HepG2 (cell line): ENCODE results near the gene HDAC10. TPM values are rescaled to one million over a fixed set of nuclear protein-coding genes. Genes with fewer than 3 reads are reported as not detected.

Experiments
- ATAC-seq: fragments of 200-7000 bp; cut with Tn5 transposase; 3 replicates; pipeline ENCODE4 v1.9.1; 2020; ENCODE audit warnings: mild to moderate bottlenecking, moderate library complexity
- BruUV-seq: library from RNA; stranded (reverse); fragments of 400-500 nt; replicated peaks from 2 replicates; lab custom pipeline; 2021; lab: Mats Ljungman, UMichigan
- CTCF ChIA-PET: fragments of 300-600 bp; formaldehyde crosslinking; extraction: SDS; loops from one replicate; lab custom pipeline; 2021; ENCODE audit warnings: low total read pairs, inconsistent platforms, low intra/inter-chr PET ratio; lab: Yijun Ruan, JAX
- POLR2A ChIA-PET: fragments of 350-600 bp; sonication (Branson Sonifier 250); formaldehyde crosslinking; loops from one replicate; lab custom pipeline; 2020; ENCODE audit warnings: antibody characterized with exemption, inconsistent platforms; lab: Yijun Ruan, JAX
- DNase-seq: peaks from one replicate; pipeline ENCODE4 v3.0.0-alpha.2; 2015; ENCODE audit warnings: low spot score
- FAIRE-seq: peaks from 3 replicates; lab custom pipeline; 2011; peaks lifted over from hg19 to GRCh38; lab: Jason Lieb, UNC
- H2AFZ ChIP-seq: one replicate; pipeline ENCODE4 v1.6.1; 2011; ENCODE audit warnings: low read length, inconsistent platforms
- H3K27ac ChIP-seq: fragments of 300-600 bp; 3 replicates; pipeline ENCODE4 v1.8.0; 2011; ENCODE audit warnings: mixed run types, mild to moderate bottlenecking, mixed read lengths, low read length, inconsistent platforms; ENCODE audit not compliant: insufficient read depth; ENCODE audit errors: extremely low read length
- H3K27me3 ChIP-seq, 2 experiments: fragments of 200-600 bp in 1 of 2; 2 replicates in 1 of 2; 3 replicates in 1 of 2; pipeline versions ENCODE4 v1.6.0 to v1.8.0; 2011; ENCODE audit warnings: low read length in 2 of 2, mild to moderate bottlenecking in 2 of 2, moderate library complexity in 2 of 2, inconsistent platforms in 1 of 2; ENCODE audit not compliant: insufficient read depth in 2 of 2, control insufficient read depth in 1 of 2
- H3K36me3 ChIP-seq, 2 experiments: fragments of 200-600 bp in 1 of 2; replicated peaks in 1 of 2; 2 replicates in 1 of 2; 3 replicates in 1 of 2; pipeline versions ENCODE4 v1.5.1 to v1.8.0; 2011; ENCODE audit warnings: low read length in 2 of 2, inconsistent platforms in 1 of 2; ENCODE audit not compliant: insufficient read depth in 2 of 2, control insufficient read depth in 1 of 2
- H3K4me1 ChIP-seq: 2 replicates; pipeline ENCODE4 v1.5.1; 2012; ENCODE audit warnings: low read length, inconsistent platforms; ENCODE audit not compliant: insufficient read depth
- H3K4me2 ChIP-seq: 2 replicates; pipeline ENCODE4 v1.6.0; 2011; ENCODE audit warnings: low read depth, low read length, inconsistent platforms
- H3K4me3 ChIP-seq, 3 experiments: fragments of 200-600 bp in 1 of 3; sonication (generic), shearing (Covaris generic) in 1 of 3; replicated peaks in 1 of 3; 2 replicates each; pipeline ENCODE4 v1.5.1; 2011 to 2016; ENCODE audit warnings: low read length in 3 of 3, inconsistent platforms in 2 of 3, low read depth in 2 of 3, mild to moderate bottlenecking in 2 of 3, control low read depth in 1 of 3, mixed read lengths in 1 of 3; ENCODE audit not compliant: insufficient read depth in 1 of 3
- H3K79me2 ChIP-seq: one replicate; pipeline ENCODE4 v1.6.1; 2011; ENCODE audit warnings: low read length, inconsistent platforms; ENCODE audit not compliant: insufficient read depth
- H3K9ac ChIP-seq: 2 replicates; pipeline ENCODE4 v1.6.0; 2011; ENCODE audit warnings: mild to moderate bottlenecking, low read depth, low read length, inconsistent platforms; ENCODE audit not compliant: insufficient read depth
- H3K9me3 ChIP-seq: 2 replicates; pipeline ENCODE4 v1.5.1; 2012; ENCODE audit warnings: mild to moderate bottlenecking, low read length
- H4K20me1 ChIP-seq: 2 replicates; pipeline ENCODE4 v1.6.0; 2011; ENCODE audit warnings: inconsistent platforms, mild to moderate bottlenecking, low read length, moderate library complexity; ENCODE audit not compliant: insufficient read depth
- ADNP ChIP-seq: sonication (generic); formaldehyde crosslinking; IDR thresholded peaks from 2 replicates; pipeline ENCODE4 v1.4.0; 2020; ENCODE audit warnings: missing genetic modification reagents
- AGO2 ChIP-seq: fragments of 200-400 bp; formaldehyde crosslinking; optimal IDR thresholded peaks from 2 replicates; pipeline ENCODE3; 2017; ENCODE audit warnings: mild to moderate bottlenecking, low read depth, low read length, moderate library complexity
- ARNT ChIP-seq: fragments of 450-650 bp; IDR thresholded peaks from 2 replicates; pipeline ENCODE4 v1.6.1; 2017
- ELF4 ChIP-seq: sonication (generic); formaldehyde crosslinking; IDR thresholded peaks from 2 replicates; pipeline ENCODE4 v1.5.0; 2020; ENCODE audit warnings: missing genetic modification reagents, mild to moderate bottlenecking, moderate library complexity, borderline replicate concordance
- HMGXB3 ChIP-seq: sonication (generic); formaldehyde crosslinking; IDR thresholded peaks from 2 replicates; pipeline ENCODE4 v1.4.0; 2020; ENCODE audit warnings: missing genetic modification reagents, borderline replicate concordance
- IKZF5 ChIP-seq: IDR thresholded peaks from 2 replicates; pipeline ENCODE4 v1.6.1; 2018; ENCODE audit warnings: missing genetic modification reagents, mild to moderate bottlenecking, missing compliant biosample characterization
- MBD4 ChIP-seq: IDR thresholded peaks from 2 replicates; pipeline ENCODE4 v1.6.1; 2012; ENCODE audit warnings: low read length, inconsistent platforms, borderline replicate concordance
- MLLT10 ChIP-seq: sonication (generic); formaldehyde crosslinking; IDR thresholded peaks from 2 replicates; pipeline ENCODE4 v1.4.0; 2020; ENCODE audit warnings: missing genetic modification reagents
- MYPOP ChIP-seq: sonication (generic); formaldehyde crosslinking; IDR thresholded peaks from 2 replicates; pipeline ENCODE4 v1.8.1; 2023; ENCODE audit warnings: mild to moderate bottlenecking, moderate library complexity, missing genetic modification reagents
- SSRP1 ChIP-seq: IDR thresholded peaks from 2 replicates; pipeline ENCODE4 v1.6.1; 2016; ENCODE audit warnings: control low read depth
- TMF1 ChIP-seq: sonication (generic); formaldehyde crosslinking; IDR thresholded peaks from 2 replicates; pipeline ENCODE4 v1.8.1; 2022; ENCODE audit warnings: low read depth, missing genetic modification reagents
- WGBS: methylation state at CpG from one replicate; pipeline ENCODE4 v1.1.6; 2017; ENCODE audit warnings: low lambda C conversion rate; 5-methylcytosine and 5-hydroxymethylcytosine counted together
- in situ Hi-C: cut with HindIII; loops from 2 replicates; pipeline ENCODE4 v1.10.0; 2017; ENCODE audit warnings: low pct_unique_long_range_greater_than_20kb; ENCODE audit not compliant: extremely low pct_ligation_motif_present
- intact Hi-C: fragments of 100-400 bp; cut with micrococcal nuclease; formaldehyde crosslinking; loops from one replicate; pipeline ENCODE4 v1.10.0; 2022; ENCODE audit not compliant: unreplicated experiment
- polyA plus RNA-seq, 8 experiments: library from polyadenylated mRNA; depleted of rRNA in 3 of 8; stranded (reverse) in 7 of 8; unstranded in 1 of 8; fragments of >200 nt; fragmentation: Illumina TruSeq in 4 of 8; extraction: Trizol in 4 of 8; gene quantifications; 2 replicates each; pipeline versions ENCODE4 v1.2.1 to v1.2.3, GENCODE V29; 2011 to 2016; ENCODE audit warnings: low read depth in 4 of 8, missing spikeins in 1 of 8, mixed read lengths in 1 of 8; ENCODE audit not compliant: insufficient read depth in 1 of 8
- total RNA-seq, 5 experiments: library from RNA; depleted of rRNA; stranded (reverse); fragments of >200 nt; fragmentation: Illumina TruSeq; extraction: Trizol; gene quantifications; 2 replicates each; pipeline ENCODE4 v1.2.3, GENCODE V29; 2016; ENCODE audit warnings: low read depth in 1 of 5
- TF ChIP-seq, protein P1 (sequence below): sonication (generic); formaldehyde crosslinking; IDR thresholded peaks from 2 replicates; pipeline ENCODE4 v1.5.0; 2020; ENCODE audit warnings: mild to moderate bottlenecking, missing genetic modification reagents, borderline replicate concordance

The HDAC10 gene
- total and polyA plus RNA-seq, 2 of the 13 experiments (the other 11 are each of a cell fraction or from before 2014, with no cell fraction given) = 13.9 to 14.9 TPM

- intact Hi-C loops (no loop called here), in situ Hi-C loops (no loop called here)
- FAIRE-seq = no peak
- Histone ChIP-seq H3K4me2 (no peak overlapping the region), H3K27ac (no peak overlapping the region), H3K4me3 (no peak overlapping the region), H3K36me3 (peaks cover 24 to 69% of the 10 kb centered on the region in 2 experiments; a peak in 4 of 5 replicates), H3K4me1 (peaks cover under 1% of the 10 kb centered on the region), H4K20me1 (peaks cover 1% of the 10 kb centered on the region; the same call in 1 of the 2 replicates), H3K27me3 (no peaks in the 10 kb centered on the region), H2AFZ (no peak overlapping the region), H3K79me2 (peaks cover under 1% of the 10 kb centered on the region), H3K9ac (no peak overlapping the region), H3K9me3 (no peaks in the 10 kb centered on the region)
- POLR2A ChIA-PET = no interaction called here
- CTCF ChIA-PET = no interaction called here
- ATAC-seq = no peak
- no TSS peak for BruUV-seq
- WGBS = 94% methylated on average over 3 of the region's 25 CpGs
- DNase-seq = no peak
- TF ChIP-seq MLLT10 (CRISPR knock-in tag) = no peak
- no peak for TF ChIP-seq ELF4
- TF ChIP-seq ARNT = no peak
- TF ChIP-seq ADNP = no peak
- TF ChIP-seq MBD4 = no peak
- 0 out of 2 replicates have a peak, but pooled peaks have one; percentile 8 for TF ChIP-seq SSRP1 (CRISPR knock-in tag)
- TF ChIP-seq TMF1 (CRISPR knock-in tag) = no peak
- TF ChIP-seq, protein P1, sequence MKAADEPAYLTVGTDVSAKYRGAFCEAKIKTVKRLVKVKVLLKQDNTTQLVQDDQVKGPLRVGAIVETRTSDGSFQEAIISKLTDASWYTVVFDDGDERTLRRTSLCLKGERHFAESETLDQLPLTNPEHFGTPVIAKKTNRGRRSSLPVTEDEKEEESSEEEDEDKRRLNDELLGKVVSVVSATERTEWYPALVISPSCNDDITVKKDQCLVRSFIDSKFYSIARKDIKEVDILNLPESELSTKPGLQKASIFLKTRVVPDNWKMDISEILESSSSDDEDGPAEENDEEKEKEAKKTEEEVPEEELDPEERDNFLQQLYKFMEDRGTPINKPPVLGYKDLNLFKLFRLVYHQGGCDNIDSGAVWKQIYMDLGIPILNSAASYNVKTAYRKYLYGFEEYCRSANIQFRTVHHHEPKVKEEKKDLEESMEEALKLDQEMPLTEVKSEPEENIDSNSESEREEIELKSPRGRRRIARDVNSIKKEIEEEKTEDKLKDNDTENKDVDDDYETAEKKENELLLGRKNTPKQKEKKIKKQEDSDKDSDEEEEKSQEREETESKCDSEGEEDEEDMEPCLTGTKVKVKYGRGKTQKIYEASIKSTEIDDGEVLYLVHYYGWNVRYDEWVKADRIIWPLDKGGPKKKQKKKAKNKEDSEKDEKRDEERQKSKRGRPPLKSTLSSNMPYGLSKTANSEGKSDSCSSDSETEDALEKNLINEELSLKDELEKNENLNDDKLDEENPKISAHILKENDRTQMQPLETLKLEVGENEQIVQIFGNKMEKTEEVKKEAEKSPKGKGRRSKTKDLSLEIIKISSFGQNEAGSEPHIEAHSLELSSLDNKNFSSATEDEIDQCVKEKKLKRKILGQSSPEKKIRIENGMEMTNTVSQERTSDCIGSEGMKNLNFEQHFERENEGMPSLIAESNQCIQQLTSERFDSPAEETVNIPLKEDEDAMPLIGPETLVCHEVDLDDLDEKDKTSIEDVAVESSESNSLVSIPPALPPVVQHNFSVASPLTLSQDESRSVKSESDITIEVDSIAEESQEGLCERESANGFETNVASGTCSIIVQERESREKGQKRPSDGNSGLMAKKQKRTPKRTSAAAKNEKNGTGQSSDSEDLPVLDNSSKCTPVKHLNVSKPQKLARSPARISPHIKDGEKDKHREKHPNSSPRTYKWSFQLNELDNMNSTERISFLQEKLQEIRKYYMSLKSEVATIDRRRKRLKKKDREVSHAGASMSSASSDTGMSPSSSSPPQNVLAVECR (CRISPR knock-in tag) = 0 out of 2 replicates have a peak, but pooled peaks have one; percentile 2
- no peak for TF ChIP-seq IKZF5 (CRISPR knock-in tag)
- no peak for TF ChIP-seq MYPOP (CRISPR knock-in tag)
- TF ChIP-seq HMGXB3 (CRISPR knock-in tag) = no peak
- TF ChIP-seq AGO2 = peak; percentile 12
These were observed 31.1 kb downstream of the HDAC10 start for GRCh38 chr22:50219800-50220602.
